GM18519 (cell line): ENCODE data around the gene EXOC6.

Source experiments
- ATAC-seq: cut with Tn5 transposase; IDR thresholded peaks from one replicate; pipeline ENCODE4 v1.9.1; 2021; ENCODE audit warnings: mild to moderate bottlenecking, moderate library complexity; ENCODE audit not compliant: unreplicated experiment, low FRiP score

EXOC6 gene

GRCh38 chr10:93062514-93063143 lies 214.3 kb downstream of the EXOC6 start:
- ATAC-seq = no peak

DNA sequence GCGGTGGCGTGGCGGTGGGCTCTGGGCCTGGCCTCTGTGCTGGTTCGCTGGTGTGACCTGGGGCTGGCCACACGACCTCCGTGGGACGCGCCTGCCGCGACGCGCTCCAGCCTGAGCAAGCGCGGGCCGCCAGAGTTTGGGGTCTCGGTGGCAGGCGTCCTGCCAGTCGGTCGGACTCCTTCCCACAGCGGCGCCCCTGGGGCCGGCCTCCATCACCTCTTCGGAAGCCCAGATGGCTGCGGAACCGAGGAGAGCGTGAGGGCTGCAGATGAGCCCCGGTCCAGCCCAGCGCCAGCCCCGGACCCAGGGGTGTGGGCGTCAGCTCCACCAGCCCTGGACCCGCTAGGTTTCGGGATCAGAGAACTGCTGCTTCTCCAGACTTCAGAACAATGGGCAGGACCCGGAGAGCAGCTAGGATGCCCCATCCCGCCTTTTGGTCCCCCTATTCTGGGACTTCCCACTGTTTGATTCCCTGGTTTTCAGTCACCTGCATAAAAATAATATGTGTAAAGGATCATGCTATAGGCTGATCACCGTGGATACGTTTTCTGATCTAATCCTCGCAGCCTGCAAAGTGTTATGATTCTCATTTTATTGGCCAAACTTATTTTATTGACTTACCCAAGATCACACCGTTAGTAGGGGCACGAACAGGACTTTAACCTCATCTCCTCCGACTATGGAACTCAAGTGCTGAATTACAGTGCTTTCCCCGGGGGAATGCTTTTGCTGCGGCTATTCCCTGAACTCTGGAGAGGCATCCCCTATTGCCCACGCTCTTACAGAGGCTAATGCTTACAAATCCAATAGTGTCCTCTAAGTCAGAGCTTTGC lies 215.0 kb downstream of the EXOC6 start:
- ATAC-seq = no peak

DNA sequence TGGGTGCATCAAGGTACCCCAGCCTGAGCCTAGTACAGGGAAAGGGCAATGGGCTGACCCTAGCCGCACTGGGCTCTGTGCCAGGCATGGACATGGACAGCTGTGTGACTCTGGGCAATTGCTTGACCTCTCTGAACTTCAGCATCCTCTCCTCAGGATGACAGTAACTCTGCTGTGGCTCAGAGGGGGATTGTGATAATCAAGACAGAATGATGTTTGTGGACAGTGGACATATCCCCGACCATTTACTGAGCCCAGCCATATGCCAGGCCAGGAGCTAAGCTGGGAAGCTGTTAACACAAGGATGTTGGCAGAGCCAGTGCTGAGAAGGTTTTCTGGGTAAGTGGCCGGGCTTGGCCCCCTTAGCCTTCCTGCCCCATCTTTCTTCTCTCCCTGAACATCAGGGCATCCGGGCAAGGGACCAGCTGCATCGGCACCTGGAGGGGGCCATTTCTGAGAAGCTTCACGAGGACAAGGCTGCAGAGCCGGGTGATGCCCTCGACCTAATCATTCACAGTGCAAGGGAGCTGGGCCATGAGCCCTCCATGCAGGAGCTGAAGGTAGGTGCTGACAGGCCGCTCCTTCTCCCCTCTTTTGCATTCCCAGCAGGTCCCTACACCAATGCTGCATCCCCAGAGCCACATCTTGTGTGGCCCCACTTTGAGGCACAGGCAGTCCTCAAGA lies 215.8 kb downstream of the EXOC6 start:
- ATAC-seq = no peak

DNA sequence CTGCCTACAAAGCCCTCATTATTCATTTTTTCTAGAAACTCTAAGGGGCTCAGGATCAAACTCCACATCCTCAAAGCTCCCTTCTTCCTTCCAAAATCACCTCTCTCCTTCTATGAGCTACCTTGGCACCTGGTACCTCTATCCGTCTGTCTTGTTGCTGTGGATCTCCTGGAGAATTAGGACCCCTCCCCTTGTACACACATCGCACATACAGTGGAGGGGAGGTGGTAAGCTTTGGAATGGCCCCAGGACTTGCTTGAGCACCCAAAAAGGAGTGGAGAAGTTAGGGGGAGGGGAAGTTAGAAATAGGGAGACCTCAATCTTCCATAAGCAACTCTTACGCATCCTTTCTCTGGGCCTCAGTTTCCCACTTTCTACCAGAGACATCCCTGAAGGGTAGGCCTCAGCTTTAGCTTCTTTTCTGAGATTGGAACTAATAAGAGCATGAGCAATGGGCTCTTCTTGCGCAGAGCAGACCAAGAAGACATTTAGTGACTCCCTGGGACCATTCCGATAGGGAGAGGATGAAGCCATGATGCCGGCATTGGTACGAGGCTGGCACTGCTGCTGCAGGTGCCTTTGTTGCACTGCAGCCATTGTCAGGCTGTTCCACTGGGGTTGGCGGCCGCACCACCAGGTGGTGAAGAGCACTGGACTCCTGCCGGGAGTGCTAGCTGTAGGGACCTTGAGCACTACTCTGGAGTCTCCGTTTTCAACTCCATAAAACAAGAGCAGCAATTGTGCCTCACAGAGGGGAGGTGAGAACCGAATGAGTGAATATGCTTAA lies 216.7 kb downstream of the EXOC6 start:
- ATAC-seq = no peak

DNA sequence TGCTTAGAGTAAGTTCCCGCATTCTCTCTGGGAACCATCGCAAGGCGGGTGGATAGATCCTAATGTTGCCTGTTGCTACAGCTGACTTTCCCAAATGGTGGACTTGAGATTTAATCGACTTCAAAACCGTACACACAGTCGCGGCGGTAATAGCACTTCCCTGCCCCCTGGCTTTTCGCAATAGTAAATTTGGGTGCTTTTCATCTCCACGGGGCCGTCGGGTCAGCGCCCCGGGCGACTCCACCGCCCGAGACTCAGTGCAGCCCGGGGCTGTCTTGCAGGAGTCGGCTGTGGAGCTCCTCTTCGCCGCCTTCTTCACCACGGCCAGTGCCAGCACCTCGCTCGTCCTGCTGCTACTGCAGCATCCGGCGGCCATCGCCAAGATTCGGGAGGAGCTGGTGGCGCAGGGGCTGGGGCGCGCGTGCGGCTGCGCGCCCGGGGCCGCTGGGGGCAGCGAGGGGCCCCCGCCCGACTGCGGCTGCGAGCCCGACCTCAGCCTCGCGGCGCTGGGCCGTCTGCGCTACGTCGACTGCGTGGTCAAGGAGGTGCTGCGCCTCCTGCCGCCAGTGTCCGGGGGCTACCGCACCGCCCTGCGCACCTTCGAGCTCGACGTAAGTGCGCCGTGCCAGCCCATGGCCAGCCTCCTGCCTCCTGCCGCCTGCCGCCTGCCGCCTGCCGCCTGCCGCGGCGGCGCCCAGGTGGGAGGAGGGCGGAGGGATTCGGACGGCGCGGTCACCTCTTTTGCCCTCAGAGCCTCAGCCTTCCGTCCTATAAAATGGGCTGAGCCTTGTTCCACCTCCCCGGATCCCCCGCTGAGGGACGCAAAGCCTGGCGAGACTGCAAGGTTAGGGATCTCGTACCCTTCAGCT lies 217.6 kb downstream of the EXOC6 start:
- ATAC-seq = no peak

GRCh38 chr10:93066544-93066913 lies 218.2 kb downstream of the EXOC6 start:
- no peak for ATAC-seq

- no peak for ATAC-seq
These were observed 219.4 kb downstream of the EXOC6 start for GRCh38 chr10:93067443-93068365.

- no peak for ATAC-seq
These were observed 220.3 kb downstream of the EXOC6 start for GRCh38 chr10:93068411-93069244.

DNA sequence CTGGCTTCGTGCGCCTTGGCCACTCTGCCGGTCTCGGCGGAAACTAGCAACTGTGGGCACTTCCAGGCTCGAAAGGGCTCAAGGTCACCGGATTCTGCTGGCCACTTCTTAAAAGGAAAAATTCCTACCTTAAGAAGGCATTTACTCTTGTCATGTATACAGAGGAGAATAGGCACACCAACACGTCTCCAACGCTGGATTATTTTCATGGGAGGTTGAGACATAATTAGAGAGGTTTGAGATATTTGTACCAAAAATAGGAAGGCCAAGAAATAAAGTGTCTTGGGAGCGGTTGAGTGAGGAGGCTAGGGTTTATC lies 220.9 kb downstream of the EXOC6 start:
- no peak for ATAC-seq

GRCh38 chr10:93070378-93071176 lies 222.3 kb downstream of the EXOC6 start:
- no peak for ATAC-seq

GRCh38 chr10:93071177-93071472 lies 222.8 kb downstream of the EXOC6 start:
- ATAC-seq = no peak

DNA sequence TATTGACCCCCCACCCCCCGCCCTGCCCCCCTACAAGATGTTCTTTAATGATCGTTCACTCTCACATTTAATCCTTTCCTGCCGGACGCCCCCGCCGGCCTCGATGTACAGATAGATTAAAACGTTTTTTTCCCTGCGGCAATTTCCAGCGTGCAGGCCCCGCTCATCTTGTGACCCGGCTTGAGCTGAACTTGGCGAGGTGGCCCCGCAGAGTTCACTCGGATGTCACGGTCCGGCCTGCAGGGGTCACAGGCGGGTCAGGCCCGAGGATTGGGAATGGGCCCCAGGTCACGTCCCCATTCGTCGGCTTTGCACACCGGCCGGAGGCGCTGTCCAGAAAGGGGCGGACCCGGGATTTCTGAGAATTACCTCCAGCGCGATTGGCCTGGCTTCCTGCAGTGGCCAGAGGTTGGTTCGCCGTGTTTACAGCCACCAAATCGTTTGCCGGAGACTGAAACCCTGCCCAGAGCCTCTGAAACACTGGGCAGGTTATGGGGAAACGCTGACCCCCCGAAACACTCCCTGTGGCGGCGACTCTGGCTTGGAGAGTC lies 223.4 kb downstream of the EXOC6 start:
- ATAC-seq = no peak

DNA sequence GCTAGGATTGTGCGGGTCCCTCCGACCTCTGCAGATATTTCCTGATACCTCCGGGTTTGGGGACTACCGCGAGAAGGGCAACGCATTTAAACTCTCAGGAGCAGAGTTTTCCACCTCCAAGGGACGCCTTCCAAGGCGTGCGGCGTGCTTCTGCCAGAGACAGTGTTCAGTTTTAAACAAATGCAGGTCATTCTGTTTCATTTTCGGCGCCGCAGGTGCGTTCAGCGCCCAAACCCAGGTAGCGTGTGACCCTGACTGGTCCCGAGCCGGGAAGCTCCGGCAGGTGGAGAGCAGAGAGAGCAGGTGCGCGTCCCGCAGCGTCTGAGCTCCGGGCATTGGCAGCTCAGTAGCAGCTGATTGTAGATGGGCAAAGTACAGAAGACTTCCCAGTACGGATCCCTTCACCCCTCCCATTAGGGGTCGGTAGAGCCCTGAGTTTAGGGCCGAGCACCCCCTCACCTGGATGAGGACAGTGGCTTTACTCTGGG lies 223.9 kb downstream of the EXOC6 start:
- no peak for ATAC-seq

DNA sequence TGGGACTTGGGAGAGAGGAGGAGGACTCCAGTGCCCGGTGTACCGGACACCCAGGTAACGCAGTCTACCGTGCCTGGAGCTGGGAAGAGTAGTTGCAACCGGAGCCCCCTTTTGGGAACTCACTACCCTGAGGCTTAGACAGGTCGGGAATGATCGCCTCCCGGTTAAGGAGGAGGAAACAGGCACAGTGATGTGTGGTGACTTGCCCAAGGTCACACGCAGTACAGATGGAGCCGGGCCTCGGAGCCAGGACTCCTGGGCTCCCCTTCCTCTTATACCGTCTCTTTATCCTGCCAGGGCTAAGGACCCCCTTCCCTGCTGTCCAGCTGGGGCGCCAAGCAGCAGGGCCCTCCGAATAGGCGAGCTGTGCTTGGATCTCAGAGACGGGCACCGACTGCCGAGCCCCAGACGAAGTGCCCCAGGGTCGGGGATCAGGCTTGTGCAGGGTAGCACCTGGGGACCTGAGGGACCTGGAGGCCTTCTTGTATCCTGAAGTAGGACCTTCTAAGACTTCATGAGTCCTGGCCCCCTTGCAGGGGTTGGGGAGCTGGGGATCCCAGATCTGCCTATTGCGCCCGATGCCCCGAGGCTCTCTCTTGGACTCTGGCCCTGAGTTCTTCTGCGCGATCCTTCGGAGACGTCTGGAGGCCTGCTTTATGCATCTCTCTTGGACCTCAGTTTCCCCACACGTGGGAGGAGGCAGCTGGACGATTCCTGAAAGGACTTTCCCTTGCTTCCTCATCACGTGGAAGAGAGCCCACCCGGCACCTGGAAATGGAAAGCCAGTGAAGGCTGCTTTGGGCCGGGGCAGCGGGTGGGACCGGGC lies 224.6 kb downstream of the EXOC6 start:
- ATAC-seq = no peak

DNA sequence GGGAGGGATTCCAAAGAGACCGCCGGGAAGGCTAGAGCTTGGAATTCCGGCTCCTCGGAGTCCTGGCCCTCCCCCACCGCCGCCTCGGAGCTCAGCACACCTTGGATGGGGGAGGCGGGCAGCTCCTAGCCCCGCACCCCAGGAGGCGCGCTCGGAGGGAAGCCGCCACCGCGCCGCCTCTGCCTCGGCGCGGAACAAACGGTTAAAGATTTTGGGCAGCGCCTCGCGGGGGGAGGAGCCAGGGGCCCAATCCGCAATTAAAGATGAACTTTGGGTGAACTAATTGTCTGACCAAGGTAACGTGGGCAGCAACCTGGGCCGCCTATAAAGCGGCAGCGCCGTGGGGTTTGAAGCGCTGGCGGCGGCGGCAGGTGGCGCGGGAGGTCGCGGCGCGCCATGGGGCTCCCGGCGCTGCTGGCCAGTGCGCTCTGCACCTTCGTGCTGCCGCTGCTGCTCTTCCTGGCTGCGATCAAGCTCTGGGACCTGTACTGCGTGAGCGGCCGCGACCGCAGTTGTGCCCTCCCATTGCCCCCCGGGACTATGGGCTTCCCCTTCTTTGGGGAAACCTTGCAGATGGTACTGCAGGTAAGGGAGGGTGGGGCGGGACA lies 225.3 kb downstream of the EXOC6 start, which contains the start of gene CYP26A1:
CYP26A1 (plus strand) TSS at position 355 of the 608 bp plus-strand sequence; CDS start at position 397, 42 bp downstream.
- no peak for ATAC-seq

DNA sequence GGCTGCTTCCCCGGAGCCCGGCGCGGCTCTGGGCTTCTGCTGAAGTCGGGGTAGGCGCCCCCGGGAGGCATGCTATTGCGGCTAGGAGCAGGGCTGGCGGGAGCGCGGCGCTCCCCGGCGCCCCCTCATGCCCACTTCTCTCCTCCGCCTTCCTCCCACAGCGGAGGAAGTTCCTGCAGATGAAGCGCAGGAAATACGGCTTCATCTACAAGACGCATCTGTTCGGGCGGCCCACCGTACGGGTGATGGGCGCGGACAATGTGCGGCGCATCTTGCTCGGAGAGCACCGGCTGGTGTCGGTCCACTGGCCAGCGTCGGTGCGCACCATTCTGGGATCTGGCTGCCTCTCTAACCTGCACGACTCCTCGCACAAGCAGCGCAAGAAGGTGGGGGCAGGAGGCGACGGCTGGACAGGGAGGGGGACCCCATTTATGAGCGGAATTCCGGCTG lies 225.9 kb downstream of the EXOC6 start:
- no peak for ATAC-seq
